Measurements from ENCODE around the gene TAOK1. TPM values are rescaled to one million over a fixed set of nuclear protein-coding genes. Genes with fewer than 3 reads are reported as not detected.

The TAOK1 gene
- total and polyA plus RNA-seq, 2 of the 13 experiments (the other 11 are each of a cell fraction or from before 2014, with no cell fraction given): 14.1 to 23.0 TPM

GRCh38 chr17:29573871-29574731 lies 183.9 kb downstream of the TAOK1 start (continued):
- TF ChIP-seq ZNF646 (CRISPR knock-in tag; IDR thresholded peaks at IDR 0.05) (no peak), ZNF224 (CRISPR knock-in tag; IDR thresholded peaks at IDR 0.05) (no peak), NR0B2 (CRISPR knock-in tag; IDR thresholded peaks at IDR 0.05) (no peak), EHMT2 (IDR thresholded peaks at IDR 0.05; ENCODE audit: borderline replicate concordance, low read depth, low read length) (no peak), NFKB2 (CRISPR knock-in tag; IDR thresholded peaks at IDR 0.05; ENCODE audit: borderline replicate concordance) (no peak), AGO2 (optimal IDR thresholded peaks at IDR 0.05; ENCODE audit: low read depth, low read length) (peak; percentile 46), SNAPC4 (CRISPR knock-in tag; IDR thresholded peaks at IDR 0.05) (no peak), GABPA (IDR thresholded peaks at IDR 0.05; ENCODE audit: low read depth, low read length) (no peak), GABPA (CRISPR knock-in tag; IDR thresholded peaks at IDR 0.05; ENCODE audit: low read depth) (no peak), ZFP90 (CRISPR knock-in tag; IDR thresholded peaks at IDR 0.05; ENCODE audit: borderline replicate concordance) (no peak), ZNF589 (CRISPR knock-in tag; conservative IDR thresholded peaks at IDR 0.05) (peak; percentile 45; the same call in 1 of the 2 replicates), MYNN (CRISPR knock-in tag; IDR thresholded peaks at IDR 0.05; ENCODE audit: low read depth) (no peak), NFE2L1 (CRISPR knock-in tag; IDR thresholded peaks at IDR 0.05; ENCODE audit: borderline replicate concordance) (no peak), HOXA9 (CRISPR knock-in tag; IDR thresholded peaks at IDR 0.05; ENCODE audit: borderline replicate concordance) (0 out of 2 replicates have a peak, but pooled peaks have one; percentile 45), U2AF2 (IDR thresholded peaks at IDR 0.05; ENCODE audit: low read depth, low read length) (no peak)

Measured in HepG2 (cell line).